GM18520 (cell line): ENCODE data around the gene RPUSD1.

ENCODE experiments used
- ATAC-seq: cut with Tn5 transposase; IDR thresholded peaks from one replicate; pipeline ENCODE4 v1.9.1; 2021; ENCODE audit not compliant: unreplicated experiment

The RPUSD1 gene

DNA sequence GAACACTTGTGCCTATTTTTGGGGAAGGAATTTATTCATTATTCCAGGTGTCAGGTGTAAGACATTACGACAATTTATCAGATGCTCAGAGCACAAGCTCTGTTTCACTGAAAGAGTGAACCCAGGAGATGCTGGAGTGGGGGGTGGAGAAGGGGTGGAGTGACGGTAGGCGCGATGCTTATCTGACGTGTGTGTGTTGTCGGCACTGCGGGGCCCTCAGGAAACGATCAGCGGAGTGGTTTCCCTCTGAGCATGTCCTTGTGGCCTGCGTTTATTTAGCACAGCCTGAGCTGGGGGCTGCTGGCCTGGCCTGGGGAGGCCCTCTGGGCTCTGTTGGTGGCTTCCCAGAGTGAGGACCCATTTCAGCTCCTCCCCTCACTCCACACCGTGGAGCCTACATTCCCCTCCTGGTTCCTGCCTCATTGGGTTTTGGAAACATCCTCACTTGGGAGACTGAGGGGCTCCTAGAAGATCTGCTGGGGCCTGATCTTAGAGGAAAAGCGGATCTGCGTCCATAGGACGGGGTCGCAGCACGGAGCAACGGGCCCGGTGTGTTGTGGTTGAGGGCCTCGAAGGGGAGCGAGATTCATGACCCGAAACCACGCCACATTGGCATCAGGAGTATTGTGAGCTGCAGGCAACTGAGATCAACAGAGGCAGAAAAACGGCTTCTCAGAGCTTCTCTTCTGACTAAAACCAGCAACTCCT, 31.3 kb upstream of the RPUSD1 start:
- ATAC-seq, result no peak

DNA sequence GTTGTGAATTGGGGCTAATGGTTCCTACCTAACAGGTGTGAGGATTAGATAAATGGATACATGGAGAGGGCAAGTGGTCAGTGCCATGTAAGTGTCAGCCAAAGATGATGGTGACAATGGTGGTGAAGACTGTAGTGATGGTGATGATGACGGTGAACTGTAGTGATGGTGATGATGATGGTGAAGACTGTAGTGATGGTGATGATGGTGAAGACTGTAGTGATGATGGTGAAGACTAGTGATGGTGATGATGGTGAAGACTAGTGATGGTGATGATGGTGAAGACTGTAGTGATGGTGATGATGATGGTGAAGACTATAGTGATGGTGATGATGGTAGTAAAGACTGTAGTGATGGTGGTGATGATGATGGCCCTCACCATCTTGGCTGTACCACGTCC, 30.4 kb upstream of the RPUSD1 start:
- ATAC-seq, result no peak

DNA sequence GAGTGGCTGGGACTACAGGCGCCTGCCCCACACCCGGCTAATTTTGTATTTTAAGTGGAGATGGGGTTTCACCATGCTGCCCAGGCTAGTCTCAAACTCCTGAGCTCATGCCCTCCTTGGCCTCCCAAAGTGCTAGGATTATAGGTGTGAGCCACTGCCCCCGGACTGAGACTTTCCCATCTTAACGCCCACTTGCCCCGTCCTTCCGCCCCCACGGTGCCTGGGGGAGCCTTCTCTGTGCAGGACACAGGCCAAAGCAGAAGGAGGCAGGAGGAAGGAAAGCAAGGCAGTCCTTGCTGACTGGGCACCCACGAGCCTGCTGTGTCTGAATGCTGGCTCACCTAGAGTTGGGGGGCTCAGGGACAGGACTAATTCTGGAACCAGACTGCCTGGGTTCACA, 30.0 kb upstream of the RPUSD1 start:
- ATAC-seq, result no peak

DNA sequence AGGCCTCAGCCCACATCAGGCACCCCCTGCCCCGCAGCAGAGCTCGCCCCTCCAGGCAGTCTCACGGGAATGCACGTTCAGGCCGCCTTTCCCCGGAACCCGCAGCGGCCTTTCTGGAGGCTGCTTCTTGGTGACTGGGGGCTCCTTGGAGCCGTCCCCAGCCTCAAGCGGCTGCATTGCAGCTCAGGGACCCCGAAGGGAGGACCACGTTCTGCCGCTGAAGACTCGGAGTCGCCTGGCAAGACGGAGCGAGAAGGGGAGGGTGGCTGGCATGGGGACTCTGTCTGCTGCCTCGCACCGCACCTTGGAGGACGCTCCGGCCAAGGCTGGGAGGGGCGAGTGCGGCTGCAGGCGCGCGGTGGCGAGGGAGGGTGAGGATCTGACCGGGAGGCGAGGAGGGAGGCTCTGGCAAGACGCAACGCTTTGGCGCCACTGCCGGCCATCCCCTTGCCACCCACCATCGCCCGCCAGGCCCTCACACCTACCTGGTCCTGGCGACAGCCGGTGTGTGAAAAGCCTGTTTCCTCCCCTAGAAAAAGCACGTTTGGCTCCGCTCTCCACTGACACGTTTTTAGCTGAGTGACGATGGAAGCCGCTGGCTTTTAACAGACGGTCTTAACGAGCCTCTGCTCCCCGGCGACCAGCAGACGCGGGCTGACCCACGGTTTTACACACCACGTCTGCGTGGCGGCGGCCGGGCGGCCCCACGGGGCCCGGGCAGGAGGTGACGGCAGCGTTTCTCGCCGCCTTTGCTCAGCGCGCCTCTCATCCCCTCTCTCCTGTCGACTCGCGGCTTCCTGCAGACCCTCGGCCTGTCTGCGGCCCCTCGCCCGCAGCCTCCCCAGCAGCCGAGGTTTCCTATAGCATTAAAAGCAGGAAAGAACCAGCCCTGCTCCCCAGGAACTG, 29.1 kb upstream of the RPUSD1 start:
- no peak for ATAC-seq

DNA sequence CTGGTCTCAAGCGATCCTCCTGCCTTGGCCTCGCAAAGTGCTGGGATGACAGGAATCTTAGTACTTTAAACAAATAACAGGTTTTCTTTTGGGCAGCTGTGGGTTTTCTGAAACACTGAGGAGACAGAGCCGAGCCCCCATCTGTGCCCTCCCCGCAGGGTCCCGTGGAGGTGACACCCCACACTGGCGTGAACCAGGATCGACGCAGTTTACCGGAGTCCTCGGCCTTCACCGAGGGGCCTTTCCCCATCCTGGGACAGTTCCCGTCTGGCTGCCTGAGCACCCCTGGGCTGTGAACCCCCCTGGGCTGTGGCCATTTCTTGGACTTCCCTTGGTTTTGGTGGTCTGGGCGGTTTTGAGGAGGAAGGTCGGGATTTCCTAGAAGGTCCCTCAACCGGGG, 27.7 kb upstream of the RPUSD1 start:
- ATAC-seq, result no peak

DNA sequence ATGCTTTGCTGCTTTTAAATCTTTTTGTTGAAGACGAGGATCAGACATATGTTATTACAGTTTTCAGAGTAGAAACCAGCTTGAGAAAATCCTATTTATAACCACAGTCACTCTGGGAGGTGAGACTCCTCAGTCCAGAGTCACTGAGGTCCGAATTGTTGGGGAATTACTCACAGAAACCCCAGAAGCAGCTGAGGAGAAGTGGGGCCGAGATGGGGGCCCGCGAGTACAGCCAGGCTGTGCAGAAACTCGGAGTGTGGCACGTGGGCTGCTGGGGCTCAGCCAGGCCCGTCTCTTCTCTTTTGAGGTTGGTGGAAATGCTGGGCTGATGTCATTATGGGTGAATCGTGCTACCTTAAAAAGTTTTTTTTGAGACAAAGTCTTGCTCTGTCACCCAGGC, 26.8 kb upstream of the RPUSD1 start:
- ATAC-seq, result no peak

DNA sequence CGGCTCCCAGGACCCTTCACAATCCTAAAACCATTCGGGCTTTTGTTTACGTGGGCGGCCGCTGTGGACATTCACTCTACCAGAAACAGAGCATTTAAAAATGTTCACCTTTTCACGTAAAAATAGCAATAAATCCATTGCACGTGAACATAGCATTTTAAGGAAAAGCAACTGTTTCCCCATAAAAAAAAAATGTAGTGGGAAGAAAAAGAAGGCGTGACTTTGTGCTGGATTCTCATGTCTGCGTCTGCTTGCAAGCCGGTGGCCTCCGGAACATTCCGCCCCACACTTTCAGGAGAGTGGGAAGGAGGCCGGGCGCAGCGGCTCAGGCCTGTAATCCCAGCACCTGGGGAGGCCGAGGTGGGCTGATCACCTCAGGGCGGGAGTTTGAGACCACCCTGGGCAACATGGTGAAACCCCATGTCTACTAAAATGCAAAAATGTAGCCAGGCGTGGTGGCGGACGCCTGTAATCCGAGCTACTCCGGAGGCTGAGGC, 25.8 kb upstream of the RPUSD1 start:
- ATAC-seq, result no peak

DNA sequence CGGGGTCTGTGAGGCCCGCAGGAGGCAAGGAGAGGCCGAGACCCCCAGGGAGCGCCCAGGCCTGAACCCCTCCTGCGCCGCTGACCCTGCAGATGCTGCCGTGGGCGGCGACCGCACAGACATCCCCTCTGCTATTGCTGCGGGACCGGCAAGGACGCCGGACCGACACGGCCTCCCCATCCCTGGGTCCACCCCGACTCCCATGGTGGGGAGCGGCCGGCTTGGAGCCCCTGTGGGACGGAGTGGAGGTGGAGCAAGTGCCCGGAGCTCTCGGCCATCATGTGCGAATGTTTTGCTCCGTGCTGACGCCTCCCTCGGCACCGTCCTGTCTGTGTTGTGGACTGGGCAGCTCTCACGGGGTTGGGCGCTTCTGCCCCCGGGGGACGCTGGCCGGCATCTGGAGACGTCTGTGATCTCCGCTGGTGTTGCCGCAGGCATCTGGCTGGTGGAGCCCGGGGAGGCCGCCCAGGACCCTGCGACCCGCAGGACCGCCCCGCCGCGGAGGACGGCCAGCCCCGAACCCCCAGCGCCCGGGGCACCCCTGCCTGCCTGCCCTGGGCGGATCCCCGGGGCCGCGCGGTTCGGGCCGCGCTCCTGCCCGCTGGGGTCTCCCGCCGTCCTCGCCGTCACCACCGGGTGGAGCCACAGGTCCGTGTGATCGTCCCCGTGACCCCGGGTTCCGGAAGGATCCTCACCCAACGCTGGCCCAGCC, 25.2 kb upstream of the RPUSD1 start:
- no peak for ATAC-seq

DNA sequence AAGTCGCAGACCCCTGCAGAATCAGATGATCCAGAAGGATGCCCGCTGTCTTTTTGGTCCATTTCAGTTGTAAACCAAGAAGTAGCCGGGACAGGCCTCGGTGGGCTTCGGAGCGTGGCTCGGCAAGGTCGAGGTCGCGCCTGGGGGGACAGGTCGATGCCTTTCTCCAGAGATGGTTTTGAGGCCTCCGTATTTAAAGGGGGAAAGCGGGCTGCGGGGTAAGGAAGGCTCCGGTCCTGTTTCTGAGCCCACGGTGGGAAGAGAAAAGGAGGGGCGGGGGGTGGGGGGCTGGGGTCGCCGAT, 19.9 kb upstream of the RPUSD1 start:
- ATAC-seq, result no peak

DNA sequence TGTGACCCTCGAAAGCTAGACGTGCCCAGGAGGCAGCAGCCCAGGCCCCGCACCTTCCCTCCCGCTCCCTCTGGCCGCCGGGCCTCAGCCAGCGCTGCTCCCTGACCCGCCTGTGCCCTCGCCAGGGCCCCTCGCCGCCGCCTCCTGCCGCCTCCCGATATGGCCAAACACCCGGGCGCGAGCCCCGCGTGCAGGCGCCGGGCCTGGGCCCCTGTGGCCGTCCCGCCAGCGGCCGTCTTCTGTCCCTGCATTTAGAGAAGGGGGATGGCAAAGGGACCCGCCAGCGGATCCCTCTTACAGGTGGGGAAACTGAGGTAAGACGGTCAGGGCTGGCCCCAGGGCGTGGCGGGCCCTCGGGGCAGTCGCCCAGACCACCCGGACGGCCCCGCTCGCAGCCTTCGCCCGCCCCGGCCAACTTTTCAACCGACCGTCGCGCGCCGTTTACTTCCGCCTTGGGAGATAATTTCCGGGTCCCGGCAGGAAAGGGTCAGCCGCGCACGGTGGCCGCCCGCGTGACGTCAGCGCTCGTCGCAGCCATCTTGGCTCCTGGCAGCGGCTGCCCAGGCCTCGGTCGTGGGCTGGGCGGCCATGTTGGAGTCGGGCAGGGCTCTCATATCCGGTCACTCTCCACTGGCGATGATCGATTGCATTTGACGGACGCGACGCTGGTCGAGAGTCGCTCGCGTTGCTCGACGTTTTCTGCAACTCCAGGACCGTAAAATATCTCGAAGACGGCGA, 19.3 kb upstream of the RPUSD1 start:
- peak; percentile 85 for ATAC-seq

DNA sequence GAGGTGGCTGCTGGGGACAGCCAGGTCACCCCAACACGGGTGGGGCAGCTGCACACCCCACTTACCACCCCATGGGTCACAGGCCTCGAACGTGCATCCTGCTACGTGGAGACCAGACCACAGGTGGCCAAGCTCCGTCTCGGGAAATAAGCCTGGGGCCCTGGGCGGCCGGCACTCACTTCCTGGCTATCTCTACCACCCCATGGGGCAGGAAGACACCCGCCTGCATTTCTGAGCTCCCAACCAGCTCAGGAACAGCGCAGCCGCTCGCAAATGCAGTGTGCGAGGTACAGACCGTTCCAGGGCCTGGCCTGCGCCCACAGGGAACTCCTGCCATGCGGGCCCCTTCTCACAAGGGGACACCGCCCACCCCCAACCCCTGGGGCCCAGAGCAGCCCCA, 17.3 kb upstream of the RPUSD1 start:
- no peak for ATAC-seq

DNA sequence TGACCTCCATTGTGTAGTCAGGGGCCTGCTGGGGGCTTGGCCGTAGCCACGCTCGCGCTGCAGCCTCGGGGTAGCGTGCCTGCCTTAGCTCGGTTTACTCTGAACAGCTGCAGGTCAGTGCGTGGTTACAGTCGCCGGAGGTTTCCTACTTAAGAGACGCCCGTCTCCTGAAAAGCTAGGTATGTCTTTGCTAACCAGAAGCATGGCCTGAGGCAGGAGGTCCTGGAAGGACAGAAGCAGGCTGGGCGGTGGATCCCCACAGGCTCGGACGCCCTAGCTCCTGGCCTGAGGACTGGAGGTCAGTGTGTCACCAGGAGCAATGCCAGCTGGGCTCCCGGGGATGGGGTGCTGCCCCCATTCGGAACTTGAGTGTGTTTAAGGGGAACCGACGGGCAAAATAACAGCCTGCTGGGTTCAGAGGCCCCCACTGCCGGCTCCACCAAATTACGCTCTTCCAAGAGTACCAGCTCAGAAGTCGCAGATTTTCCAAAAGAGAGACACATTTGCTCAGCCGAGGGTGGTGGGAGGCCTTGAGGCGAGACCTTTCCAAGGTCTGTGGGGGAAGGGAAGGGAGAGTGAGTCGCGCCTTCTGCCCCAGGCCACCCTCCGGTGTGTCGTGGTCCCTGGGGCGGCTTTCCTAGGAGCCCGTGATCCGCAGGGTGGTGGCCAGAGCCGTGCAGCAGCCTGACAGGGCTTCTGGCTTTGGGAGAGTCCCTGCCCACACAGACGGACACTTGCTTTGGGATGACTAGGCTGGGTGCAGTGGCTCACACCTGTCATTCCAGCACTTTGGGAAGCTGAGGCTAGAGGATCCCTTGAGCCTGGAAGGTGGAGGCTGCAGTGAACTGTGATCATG, 16.2 kb upstream of the RPUSD1 start:
- no peak for ATAC-seq

DNA sequence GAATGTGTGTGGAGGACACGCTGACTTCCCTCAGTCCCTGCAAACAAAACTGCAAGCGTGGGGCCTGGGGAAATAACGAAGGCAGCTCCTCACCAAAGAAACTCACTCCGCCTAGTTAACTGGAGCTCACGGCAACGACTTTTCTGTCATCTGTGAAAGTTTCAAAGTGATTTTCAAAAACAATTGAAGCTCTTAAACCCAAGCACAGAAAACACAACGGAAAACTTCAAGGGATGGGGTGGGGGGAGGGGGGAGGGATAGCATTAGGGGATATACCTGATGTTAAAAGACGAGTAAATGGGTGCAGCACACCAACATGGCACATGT, 15.5 kb upstream of the RPUSD1 start:
- ATAC-seq, result no peak

DNA sequence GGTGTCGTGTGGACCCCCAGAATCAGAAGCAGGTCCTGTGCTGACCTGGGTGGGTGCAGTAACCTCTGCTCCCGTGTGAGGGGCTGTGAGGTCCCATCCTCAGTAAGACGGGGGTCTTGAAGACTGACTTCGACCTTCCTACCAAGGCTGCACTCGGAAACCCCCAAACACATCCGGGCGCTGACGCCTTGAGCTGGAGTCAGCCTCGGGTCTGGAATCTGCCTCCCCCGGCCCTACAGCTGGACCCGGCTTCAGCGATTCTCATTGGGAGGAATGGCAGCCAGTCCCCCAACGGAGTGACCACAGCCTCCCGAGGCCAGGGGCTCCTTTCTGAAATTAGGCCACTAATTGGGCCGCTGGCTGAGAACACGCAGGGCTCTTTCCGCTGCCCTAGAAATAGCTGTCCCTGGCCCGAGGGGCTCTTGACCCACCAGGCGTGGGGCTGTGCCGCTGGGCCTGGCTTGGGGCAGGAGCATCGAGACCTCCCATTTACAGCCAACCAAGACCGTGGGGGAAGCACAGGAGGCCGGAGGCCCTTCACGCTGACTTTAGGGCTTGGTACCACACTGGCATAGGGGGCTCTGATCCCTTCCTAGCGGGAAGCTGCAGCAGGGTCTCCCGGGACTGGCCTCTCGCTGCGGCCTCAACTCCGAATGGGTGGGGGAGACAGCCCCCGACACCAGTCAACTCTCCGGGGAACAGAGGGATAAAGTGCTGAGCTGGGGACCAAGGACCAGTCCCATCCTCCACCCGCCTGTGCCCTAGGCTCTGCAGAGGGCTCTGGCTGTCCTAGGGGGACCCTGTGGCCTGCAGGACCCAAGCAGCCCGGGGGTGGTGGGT, 15.0 kb upstream of the RPUSD1 start:
- no peak for ATAC-seq

DNA sequence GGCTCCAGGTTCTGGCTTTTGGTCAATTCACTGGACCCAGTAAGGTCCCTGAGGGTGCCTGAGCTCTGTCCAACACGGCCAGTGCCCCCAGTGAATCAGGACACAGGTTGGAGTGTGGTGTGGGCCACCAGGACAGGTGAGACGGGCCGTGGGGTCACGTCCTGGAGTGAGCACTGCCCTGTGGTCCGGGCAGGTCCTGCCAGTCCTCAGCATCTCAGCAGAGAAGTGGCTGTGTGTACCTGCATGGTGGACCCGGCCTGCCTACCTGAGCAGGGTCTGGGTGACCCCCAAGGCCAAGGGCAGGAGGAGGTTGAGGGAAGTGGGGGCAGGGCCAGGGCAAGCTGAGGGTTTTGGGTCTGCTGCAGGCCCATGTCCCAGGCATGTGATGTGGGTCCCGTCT, 14.3 kb upstream of the RPUSD1 start:
- no peak for ATAC-seq

DNA sequence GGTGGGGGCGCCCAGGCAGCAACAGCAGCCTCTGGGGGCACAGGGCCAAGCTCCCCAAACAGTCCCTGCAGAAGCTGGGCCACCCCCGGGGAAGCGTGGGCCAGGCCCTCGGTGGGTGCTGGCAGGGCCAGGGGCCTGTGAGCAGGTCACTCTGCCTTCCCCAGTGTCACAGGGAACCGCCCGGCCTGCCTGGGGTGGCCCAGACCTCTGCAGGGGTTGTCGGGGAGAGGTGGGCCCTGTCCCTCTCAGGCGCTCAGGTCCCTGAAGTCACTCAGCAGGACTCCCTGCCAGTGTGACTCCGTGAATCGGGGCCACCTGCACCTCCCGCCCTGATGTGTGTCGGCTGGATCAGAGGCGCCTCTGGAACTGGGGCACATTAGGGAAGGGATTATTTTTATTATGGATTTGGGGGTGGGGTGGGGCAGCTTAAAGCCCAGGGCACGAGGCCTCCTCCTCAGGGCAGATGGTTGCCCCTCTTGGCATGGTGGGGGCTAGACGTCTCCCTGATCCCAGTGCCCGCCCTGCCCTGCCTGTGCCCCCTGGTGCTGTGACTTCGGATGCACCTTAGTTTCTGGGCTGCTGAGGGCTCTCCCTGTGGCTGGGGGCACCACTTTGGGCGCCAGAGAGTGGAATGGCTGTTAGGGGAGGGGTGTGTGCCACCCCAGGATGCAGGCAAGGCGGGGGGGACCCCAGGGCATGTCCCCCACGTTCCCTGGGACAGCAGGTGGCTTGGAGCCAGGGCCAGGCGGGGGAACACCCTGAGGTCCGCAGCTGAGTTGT, 13.6 kb upstream of the RPUSD1 start:
- no peak for ATAC-seq

DNA sequence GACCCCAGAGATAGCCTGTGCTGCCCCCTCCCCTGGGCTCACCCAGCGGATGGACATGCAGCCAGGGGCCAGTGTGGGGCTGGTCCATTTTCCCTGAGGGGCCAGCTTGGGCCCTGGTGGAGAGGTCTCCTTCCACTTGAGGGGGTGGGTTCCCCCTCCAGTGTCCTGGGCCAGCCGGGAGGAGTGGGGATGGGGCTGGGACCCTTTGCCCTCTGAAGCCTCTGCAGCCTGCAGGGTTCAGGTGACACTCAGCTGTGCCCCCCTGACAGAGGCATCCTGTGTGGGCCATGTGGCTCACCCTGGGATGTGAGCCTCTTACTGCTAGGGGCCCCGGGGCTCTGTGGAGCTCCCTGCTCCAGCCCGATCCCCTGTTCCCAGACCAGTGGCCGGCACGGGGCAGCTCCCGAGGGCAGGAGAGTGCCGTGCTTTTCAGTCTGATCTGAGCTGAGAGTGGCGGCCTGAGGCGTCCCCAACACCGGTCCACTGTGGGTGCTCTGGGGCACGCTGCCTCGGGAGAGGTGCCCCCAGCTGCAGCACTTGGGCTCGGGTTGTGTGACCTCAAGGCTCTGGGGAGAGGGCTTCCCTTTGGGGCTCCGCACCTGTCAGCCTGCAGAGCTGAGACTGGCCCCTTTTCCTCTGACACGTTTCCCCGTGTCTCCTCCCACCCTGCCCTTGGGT, 12.8 kb upstream of the RPUSD1 start:
- no peak for ATAC-seq
